GM18909 (cell line): ENCODE data around the gene FBLN2.

Experiments used
- ATAC-seq: cut with Tn5 transposase; IDR thresholded peaks from one replicate; pipeline ENCODE4 v1.9.1; 2021; ENCODE audit warnings: mild to moderate bottlenecking; ENCODE audit not compliant: unreplicated experiment, poor library complexity

Gene FBLN2

DNA sequence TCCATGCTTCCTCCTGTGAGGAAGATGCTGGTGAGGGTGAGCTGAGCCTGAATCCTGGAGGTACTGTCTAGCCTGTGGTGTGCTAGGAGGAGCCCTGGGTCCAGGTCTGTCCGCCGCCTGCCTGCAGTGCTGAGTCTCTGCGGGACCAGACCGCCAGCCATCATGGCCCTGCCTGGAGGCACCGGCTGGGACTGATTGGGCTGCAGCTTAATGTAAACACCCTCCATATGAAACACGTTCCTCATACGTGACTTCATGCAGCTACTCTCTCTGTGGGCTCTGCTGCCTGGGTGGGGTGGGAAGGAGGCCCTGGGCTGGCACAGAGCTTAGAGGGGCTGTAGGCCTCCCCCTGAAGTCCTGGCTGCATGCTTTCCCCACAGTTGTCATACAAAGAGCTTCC lies 67.4 kb downstream of the FBLN2 start:
- no peak for ATAC-seq

DNA sequence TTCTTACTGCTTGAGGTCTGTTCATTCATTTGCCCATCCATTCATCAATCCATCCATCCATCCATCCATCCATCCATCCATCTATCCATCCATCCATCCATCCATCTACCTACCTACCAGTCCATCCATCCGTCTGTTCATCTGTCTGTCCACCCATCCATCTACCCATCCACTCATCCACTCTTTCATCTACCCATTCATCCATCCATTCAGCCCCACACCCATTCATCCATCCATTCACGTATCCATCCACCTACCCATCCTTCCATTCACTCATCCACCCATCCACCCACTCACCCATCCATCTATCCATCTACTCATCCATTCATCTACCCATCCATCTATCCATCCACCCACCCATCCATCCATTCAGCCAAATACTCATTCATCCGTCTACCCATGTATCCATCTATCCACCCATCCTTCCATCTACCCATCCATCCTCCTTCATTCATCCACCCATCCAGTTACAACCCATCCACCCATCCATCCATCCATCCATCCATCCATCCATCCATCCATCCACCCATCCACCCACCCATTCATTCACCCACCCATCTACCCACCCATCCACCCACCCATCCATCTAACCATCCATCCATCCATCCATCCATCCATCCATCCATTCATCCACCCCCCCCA lies 68.3 kb downstream of the FBLN2 start:
- ATAC-seq: no peak

DNA sequence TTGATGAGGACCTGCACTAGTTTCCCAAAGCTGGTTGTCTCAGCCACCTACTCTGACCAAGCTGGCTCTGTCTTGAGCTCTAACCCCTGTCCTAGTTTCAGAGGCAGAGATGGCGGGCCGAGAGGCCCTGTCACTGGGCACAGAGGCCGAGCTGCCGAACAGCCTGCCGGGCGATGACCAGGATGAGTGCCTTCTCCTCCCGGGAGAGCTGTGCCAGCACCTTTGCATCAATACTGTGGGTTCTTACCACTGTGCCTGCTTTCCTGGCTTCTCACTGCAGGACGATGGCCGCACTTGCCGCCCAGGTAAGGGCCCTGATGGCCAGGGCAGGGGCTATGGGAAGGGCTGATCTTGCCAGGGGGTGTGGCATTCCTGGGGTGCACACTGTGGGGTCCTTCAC lies 69.1 kb downstream of the FBLN2 start:
- no peak for ATAC-seq

DNA sequence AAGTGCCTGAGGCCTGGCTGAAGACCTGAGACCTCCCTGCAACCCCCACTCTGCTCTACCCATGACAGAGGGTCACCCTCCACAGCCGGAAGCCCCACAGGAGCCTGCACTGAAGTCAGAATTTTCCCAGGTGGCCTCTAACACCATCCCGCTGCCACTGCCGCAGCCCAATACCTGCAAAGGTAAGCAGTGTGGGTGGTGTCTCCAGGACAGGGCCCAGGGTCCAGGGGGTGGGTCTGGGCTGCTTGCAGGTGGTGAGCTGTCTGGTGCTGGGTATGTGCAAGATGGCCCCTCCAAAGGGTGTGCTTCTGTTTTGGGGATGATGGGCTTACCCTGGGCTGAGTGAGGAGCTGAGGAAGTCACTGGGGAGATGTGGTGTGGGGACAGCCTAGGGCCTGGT lies 69.9 kb downstream of the FBLN2 start:
- ATAC-seq: no peak

DNA sequence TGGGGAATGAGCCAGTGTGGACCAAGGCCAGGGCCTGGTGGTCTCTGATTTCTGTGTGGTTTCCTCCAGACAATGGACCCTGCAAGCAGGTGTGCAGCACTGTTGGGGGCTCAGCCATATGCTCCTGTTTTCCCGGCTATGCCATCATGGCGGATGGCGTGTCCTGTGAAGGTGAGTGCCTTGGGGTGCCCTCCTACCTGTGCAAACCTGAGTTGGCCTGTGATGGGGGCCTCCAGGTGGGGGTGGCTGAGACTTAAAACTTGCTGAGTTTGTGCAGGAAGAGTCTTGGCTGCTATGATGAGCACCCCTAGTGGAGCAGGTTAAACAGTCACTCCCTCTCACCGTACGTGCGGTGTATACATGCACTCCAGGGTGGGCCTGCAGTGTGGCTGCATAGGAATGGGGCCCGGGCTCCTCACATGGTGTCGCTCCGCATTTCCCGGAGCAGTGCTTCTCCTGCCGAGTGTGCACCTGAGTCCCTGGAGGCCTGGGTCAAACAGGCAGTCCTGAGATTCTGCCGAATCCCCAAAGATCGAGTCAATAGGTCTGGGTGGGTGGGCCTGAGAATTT lies 70.8 kb downstream of the FBLN2 start:
- ATAC-seq: no peak

DNA sequence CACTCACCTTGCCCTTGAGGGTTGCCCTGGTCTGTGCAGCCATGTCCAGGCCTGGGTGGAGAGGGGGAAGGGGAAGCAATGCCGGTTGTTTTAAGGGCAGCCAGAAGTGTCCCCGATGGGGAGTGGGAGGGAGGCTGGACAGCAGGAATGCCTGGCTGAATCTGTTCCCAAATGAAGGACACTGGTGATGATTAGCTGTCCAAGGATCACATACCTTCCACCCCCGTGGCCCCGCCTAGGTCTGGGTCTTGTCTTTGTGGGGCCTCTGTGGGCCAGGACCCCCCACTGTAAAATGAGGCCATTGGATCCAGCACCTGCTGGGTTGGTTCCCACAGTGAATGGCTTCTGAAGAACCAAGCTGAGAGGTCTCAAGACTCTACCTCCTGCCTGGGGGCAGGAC lies 71.4 kb downstream of the FBLN2 start:
- no peak for ATAC-seq

DNA sequence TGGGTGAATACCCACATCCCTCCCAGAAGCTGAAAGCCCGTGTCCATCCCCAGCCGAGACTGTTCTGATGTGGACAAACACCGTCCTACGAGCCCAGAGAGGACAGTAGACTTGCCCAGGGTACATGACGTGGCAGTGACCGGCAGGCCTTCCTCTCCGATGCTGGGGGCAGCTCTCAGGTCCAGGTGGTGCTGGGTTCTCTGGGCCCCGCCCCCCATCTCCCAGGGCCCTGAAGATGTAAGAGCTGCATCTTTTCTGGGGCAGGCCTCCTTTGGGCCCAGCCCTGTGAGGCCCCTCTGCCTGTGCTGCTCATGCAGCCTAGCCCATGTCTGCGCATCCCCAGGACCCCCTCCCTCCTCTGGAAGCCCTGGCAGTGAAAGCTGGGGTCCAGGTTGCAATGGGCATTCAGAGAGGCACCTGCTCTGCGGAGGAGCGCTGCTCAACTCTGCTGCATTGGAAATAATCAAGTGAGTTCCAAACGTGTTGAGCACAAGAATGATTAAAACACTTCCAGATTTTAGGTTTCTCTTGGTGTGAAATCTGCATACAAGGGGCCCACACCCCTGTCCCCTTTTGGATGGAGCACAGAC lies 71.9 kb downstream of the FBLN2 start:
- ATAC-seq: no peak

DNA sequence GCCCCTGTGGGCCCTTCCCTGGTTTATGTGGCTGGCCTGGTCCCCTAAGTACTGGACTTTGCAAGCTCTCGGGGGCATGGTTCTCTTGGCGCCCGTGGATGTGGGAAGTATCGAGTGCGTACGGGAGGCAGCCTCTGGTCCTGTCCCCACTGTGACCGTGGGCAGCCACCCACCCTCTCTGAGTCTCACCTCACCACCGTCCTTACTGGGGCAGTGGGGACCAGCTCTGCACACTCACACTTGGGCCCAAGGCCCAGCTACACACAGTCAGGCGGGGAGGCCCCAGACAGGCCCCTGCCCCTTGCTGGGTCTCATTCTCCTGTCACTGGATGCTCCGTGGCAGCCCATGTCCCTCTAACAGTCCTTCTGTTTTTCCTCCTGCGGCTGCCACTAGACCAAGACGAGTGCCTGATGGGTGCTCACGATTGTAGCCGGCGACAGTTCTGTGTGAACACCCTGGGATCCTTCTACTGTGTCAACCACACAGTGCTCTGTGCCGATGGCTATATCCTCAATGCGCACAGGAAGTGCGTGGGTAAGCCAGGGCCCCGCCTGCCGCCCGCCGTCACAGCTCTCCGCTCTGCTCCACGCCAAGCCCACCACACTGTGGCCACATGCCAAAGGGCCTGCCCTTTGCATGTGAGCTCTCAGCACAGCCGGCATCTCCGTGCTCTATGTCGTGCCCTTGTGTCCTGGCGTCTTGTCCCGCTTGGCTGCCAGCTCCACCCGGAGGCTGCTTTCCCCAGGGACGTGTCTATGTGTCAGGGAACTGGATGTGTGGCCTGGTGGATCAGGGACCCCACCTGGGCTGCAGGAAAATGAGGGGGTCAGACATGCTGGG lies 72.7 kb downstream of the FBLN2 start:
- no peak for ATAC-seq

DNA sequence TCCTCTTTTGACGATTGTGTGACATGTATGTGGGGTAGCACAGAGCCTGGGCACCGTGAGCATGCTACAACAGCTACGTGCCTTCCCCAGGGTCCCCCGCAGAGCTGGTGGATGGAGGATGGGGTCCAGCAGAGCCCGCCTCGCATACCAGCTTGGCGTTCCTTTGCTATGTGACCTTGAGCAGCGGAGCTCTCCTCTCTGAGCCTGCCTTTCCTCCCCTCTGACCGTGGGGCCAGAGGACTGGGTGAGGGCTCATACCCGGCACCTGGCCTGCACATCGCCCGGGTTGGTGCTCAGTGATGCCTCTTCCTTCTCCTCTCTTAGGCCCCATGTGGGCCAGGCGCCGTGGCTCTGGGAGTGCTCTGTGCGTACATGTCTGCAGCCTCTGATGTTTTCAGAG lies 73.4 kb downstream of the FBLN2 start:
- no peak for ATAC-seq

DNA sequence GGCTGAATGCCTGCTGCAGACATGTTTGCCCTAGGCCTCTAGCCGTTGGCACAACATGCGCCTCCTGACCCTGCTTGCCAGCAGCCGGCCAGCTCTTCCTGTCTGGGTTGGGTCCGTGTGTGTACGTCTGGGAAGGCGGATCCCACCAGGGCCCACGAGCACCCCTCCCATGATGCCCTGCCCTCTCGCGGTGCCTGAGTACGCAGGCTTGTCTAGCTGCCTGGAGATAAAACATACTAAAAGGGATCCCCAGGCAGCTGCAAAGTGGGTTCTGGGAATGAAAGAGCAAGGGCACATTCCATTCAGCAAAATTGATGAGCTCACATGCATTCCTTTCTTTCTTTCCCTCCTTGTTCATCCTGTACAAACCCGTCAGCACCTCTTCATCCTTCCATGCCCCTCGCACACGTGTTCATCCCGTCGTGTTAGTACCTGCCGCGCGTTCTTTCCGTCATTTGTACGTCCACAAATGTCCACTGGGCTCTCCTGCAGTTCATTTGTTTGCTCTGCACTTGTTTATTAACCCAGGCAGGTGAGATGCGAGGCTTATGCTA lies 74.3 kb downstream of the FBLN2 start:
- no peak for ATAC-seq

DNA sequence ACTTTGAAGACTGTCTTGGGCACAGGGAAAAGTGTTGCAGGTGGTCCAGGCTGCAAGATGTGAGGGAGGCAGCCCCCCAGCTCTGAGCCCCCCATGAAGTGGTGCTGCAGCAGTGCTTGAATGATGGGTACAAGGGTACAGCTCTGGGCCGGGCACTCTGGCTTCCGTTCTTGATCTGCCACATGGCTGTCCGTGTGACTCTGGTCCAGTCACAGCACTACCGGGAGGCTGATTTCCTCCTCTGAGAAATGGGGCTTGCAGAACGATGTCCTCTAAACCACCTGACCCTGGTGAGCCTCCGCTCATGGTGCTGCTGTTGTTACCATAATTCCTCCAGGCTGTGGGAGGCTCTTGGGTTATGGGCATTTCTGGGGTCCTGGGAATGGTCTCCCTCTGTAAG lies 75.1 kb downstream of the FBLN2 start:
- ATAC-seq: no peak

DNA sequence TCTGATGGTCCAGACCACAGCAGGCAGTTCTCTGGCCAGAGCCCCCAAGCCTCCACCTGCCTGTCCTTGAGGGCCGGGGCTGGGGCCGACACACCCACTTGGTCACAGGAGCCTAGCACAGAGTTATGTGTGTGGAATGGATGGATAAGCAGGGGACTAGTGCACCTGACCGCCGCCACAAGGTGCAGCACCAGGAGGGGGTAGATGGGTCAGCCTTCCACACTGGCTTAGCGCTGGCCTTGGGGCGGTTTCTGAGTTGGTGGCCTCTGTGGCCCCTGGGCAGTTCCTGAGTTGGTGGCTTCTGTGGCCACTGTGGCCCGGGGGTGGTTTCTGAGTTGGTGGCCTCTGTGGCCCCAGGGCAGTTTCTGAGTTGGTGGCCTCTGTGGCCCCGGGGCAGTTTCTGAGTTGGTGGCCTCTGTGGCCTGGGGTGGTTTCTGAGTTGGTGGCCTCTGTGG lies 75.8 kb downstream of the FBLN2 start:
- no peak for ATAC-seq

DNA sequence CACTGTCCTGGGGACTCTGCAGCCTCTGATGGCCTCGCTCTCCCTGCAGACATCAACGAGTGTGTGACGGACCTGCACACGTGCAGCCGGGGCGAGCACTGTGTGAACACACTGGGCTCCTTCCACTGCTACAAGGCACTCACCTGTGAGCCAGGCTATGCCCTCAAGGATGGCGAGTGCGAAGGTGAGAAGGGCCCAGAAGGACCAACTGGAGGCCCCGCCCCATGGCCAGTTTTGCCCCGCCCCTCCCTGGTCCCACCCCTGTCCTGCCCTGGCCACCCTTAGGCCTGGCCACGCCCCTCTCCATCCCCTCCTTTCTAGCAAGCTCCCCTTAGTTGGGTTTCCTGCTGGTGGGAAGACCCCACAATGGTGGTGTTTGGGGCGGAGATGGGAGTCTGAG lies 77.5 kb downstream of the FBLN2 start:
- no peak for ATAC-seq

DNA sequence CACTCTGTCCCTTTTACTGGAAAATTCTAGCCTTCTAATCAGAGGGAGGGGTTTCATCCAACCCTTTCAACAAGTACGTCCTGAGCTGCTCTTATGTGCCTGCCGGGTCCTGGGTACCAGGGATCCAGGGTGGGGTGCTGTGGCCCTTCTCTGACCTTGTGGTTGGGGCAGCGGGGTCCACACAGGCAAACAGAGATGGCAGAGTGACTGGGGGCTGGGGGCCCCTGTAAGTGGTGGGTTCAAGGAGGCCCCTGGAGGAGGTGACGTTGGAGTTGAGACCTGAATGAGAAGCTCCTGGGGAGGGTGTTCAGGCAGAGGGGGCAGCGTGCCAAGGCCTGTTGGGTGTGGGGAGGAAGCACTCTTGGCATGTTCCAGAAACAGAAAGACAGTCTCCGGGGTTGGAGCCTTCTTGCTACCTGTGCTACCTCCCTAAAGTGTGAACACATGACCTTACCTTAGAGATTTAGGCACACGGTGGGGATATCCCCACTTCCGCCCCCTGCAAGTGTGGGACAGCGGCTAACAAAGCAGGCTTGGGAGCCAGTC lies 78.1 kb downstream of the FBLN2 start:
- no peak for ATAC-seq

DNA sequence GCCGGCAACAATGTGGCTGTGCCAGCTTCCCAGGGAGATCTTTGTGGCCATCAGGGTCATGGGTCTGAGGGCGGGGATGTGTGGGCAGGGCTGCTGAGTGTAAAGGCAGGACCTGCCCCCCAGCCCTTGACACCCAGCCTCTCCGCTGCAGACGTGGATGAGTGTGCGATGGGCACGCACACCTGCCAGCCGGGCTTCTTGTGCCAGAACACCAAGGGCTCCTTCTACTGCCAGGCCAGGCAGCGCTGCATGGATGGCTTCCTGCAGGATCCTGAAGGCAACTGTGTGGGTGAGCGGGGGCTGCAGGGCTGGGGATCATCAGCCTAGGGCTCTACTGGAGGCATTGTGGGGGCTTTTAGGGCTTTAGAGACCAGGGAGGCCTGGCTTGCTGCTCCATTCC lies 78.8 kb downstream of the FBLN2 start:
- ATAC-seq: no peak

DNA sequence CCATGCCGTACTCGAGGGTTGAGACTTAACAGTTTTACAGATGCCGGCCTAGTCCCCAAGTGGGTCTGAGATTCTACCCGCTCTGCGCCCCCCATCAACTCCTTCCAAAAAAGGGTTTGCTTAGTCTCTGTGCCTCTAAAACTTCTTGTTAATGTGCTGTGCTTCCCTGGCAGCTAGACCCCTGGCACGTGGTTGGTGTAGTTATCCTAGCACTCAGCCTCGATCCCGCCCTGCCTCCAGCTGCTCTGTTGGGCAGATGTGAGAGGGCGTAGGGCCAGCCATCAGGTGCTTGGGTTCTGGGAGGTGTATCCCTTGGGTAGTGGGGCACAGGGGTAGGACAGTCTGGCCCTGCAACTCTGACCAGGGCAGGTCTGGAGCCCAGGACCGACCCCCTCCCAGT lies 79.5 kb downstream of the FBLN2 start:
- no peak for ATAC-seq

DNA sequence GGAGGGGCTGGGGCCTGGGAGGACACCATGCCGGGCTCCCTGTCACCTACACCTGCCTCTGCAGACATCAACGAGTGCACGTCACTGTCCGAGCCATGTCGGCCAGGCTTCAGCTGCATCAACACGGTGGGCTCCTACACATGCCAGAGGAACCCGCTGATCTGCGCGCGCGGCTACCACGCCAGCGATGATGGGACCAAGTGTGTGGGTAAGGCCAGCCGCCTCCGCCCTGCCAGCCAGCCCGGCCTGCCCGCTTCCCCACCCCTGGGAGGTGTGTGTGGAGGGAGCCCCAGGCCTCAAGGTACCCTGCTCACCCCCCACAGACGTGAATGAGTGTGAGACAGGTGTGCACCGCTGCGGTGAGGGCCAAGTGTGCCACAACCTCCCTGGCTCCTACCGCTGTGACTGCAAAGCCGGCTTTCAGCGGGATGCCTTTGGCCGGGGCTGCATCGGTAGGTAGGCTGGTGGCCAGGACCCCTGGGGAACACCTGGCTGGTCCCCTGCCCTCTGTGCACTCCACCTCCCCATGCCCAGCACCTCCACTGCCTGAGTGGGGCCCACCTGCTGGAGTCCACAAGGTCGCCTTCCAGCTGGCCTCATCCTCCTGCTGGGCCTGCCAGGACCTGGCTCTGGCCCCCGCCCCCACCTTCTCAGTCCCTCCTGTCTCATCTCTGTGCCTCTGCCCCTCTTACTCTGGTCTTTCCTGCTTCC lies 80.1 kb downstream of the FBLN2 start:
- no peak for ATAC-seq

DNA sequence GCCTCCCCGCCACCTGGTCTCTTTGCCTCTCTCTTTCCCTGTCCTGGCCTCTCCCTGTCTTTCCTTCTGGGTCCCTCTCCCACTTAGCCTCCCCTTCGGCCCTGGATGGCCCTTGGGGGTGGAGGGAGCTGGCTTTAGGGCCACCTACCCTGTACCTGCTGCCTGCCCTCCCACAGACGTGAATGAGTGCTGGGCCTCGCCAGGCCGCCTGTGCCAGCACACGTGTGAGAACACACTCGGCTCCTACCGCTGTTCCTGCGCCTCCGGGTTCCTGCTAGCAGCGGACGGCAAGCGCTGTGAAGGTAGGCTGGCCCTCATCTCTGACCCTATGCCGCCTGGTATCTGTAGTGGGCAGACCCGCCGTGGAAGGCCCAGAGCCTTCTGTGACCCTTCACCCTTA lies 80.7 kb downstream of the FBLN2 start:
- no peak for ATAC-seq

DNA sequence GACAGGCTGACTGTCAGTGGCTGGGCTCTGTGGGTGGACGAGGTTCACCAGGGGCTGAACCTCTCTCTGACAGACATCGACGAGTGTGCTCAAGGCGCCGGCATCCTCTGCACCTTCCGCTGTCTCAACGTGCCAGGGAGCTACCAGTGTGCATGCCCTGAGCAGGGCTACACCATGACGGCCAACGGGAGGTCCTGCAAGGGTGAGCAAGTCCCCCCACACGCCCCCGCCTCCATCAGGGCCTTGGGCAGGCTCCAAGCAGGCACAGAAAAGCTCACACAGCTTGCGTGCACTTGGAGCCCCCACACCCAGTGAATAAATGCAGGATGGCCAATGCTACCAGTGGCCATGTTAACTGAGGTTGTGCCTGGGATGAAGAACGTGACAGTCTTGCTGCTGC lies 82.3 kb downstream of the FBLN2 start:
- ATAC-seq: no peak

DNA sequence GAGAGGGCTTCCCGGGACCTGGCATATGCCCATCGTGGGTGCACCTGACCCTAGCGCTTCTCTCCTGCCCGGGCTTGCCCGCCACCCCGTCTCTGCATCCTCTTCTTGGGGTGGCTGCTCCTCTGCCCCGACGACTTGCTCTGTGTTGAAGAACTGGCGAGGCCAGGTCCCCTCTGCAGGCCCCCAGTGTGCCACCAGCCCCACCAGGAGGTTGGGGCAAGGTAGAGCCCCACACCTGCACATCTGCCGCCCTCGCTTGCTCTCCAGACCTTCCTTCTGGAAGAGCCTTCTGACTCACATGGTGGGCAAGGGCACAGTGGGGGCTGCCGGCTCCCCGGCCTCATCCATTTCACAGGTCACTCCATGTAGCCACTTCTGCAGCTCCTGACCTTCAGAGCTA lies 84.3 kb downstream of the FBLN2 start:
- ATAC-seq: no peak
